Transverse colon (tissue), 4 donors: Measurements from ENCODE around the gene KCNIP3. TPM values are rescaled to one million over a fixed set of nuclear protein-coding genes. Genes with fewer than 3 reads are reported as not detected.

Experiments
- DNase-seq: peaks from one replicate; pipeline ENCODE4 v3.0.0-alpha.2; 2019
- H3K27ac ChIP-seq, 4 donors: fragments of 200-600 bp; sonication (generic); 2 replicates each; pipeline ENCODE4 v1.5.1; 2016 to 2018; ENCODE audit warnings: inconsistent platforms in 4 of 4
- H3K27me3 ChIP-seq: fragments of 200-600 bp; sonication (generic); 2 replicates; pipeline ENCODE4 v1.5.1; 2017; ENCODE audit warnings: inconsistent platforms
- H3K36me3 ChIP-seq, 4 donors: fragments of 200-600 bp; sonication (generic); 2 replicates each; pipeline ENCODE4 v1.5.1; 2017 to 2019; ENCODE audit warnings: inconsistent platforms in 4 of 4
- H3K4me1 ChIP-seq, 4 donors: fragments of 200-600 bp; sonication (generic); 2 replicates each; pipeline ENCODE4 v1.5.1; 2017 to 2020; ENCODE audit warnings: inconsistent platforms in 4 of 4
- H3K4me3 ChIP-seq, 4 donors: fragments of 200-600 bp; sonication (generic); 1 replicate in 1 of 4; 2 replicates in 3 of 4; pipeline versions ENCODE4 v1.5.1 to v1.6.1; 2017 to 2019; ENCODE audit warnings: inconsistent platforms in 4 of 4
- H3K9me3 ChIP-seq, 2 donors: fragments of 200-600 bp; sonication (generic); 2 replicates each; pipeline ENCODE4 v1.5.1; 2017 to 2019; ENCODE audit warnings: inconsistent platforms in 2 of 2
- CTCF ChIP-seq, 5 experiments: fragments of 200-600 bp in 3 of 5; fragments of 450-650 bp in 2 of 5; sonication (generic) in 3 of 5; IDR thresholded peaks; 1 replicate in 2 of 5; 2 replicates in 3 of 5; pipeline ENCODE4 v1.5.1; 2016 to 2017; ENCODE audit warnings: antibody characterized with exemption in 5 of 5, inconsistent platforms in 3 of 5, mild to moderate bottlenecking in 2 of 5, moderate library complexity in 1 of 5
- EP300 ChIP-seq: sonication (generic); formaldehyde crosslinking; IDR thresholded peaks from one replicate; pipeline ENCODE4 v1.6.1; 2017; ENCODE audit warnings: antibody characterized with exemption, low read depth
- POLR2A ChIP-seq: fragments of 450-650 bp; IDR thresholded peaks from one replicate; pipeline ENCODE4 v1.6.1; 2016; ENCODE audit warnings: antibody characterized with exemption, mild to moderate bottlenecking, moderate library complexity
- POLR2AphosphoS5 ChIP-seq, 3 donors: sonication (generic); formaldehyde crosslinking; IDR thresholded peaks; one replicate each; pipeline ENCODE4 v1.6.1; 2016; ENCODE audit warnings: antibody characterized with exemption in 3 of 3
- WGBS, 2 donors: methylation state at CpG; one replicate each; pipeline ENCODE4 v1.1.5; 2018; ENCODE audit warnings: low coverage in 1 of 2; 5-methylcytosine and 5-hydroxymethylcytosine counted together
- in situ Hi-C, 4 donors: fragments of 200-750 bp; cut with MboI; loops; one replicate each; pipeline versions ENCODE4 v1.15.0 to v1.15.1; 2017; ENCODE audit warnings: low sequenced_read_pairs in 3 of 4, low pct_ligation_motif_present in 1 of 4, low pct_unique_long_range_greater_than_20kb in 1 of 4
- intact Hi-C: fragments of 100-400 bp; cut with DNase I; formaldehyde crosslinking; loops from one replicate; pipeline ENCODE4 v1.15.1; 2023; ENCODE audit warnings: low total_unique reads
- total RNA-seq, 4 donors: library from RNA; depleted of rRNA; stranded (reverse); fragments of >200 nt; gene quantifications; one replicate each; pipeline ENCODE4 v1.1.0, GENCODE V29; 2016

The KCNIP3 gene
- total RNA-seq, 4 donors from 2014 or later: 1.8 to 4.0 (median 2.2) TPM

GRCh38 chr2:95352310-95353054, 55.3 kb downstream of the KCNIP3 start:
- Histone ChIP-seq H3K27ac (no peak overlapping the region), H3K36me3 (no peaks in the 10 kb centered on the region), H3K27me3 (peaks cover 7% of the 10 kb centered on the region), H3K4me1 (peaks cover 0 to 1% (median 0%) of the 10 kb centered on the region in 4 donors), H3K9me3 (no peaks in the 10 kb centered on the region), H3K4me3 (no peak overlapping the region)
- TF ChIP-seq CTCF (IDR thresholded peaks at IDR 0.05) (no peak), POLR2AphosphoS5 (IDR thresholded peaks at IDR 0.05) (no peak), POLR2A (no peak), EP300 (no peak)
- DNase-seq: no peak
- 69 to 77% methylated on average over 3 to 6 of the region's 6 CpGs for WGBS, 2 donors
- intact Hi-C loops (no loop called here), in situ Hi-C loops (no loop called here)

GRCh38 chr2:95353055-95353575, 56.0 kb downstream of the KCNIP3 start:
- in situ Hi-C loops (no loop called here), intact Hi-C loops (no loop called here)
- TF ChIP-seq EP300: no peak
- no peak for TF ChIP-seq POLR2AphosphoS5 (IDR thresholded peaks at IDR 0.05)
- no peak for TF ChIP-seq CTCF (IDR thresholded peaks at IDR 0.05)
- no peak for TF ChIP-seq POLR2A

DNA sequence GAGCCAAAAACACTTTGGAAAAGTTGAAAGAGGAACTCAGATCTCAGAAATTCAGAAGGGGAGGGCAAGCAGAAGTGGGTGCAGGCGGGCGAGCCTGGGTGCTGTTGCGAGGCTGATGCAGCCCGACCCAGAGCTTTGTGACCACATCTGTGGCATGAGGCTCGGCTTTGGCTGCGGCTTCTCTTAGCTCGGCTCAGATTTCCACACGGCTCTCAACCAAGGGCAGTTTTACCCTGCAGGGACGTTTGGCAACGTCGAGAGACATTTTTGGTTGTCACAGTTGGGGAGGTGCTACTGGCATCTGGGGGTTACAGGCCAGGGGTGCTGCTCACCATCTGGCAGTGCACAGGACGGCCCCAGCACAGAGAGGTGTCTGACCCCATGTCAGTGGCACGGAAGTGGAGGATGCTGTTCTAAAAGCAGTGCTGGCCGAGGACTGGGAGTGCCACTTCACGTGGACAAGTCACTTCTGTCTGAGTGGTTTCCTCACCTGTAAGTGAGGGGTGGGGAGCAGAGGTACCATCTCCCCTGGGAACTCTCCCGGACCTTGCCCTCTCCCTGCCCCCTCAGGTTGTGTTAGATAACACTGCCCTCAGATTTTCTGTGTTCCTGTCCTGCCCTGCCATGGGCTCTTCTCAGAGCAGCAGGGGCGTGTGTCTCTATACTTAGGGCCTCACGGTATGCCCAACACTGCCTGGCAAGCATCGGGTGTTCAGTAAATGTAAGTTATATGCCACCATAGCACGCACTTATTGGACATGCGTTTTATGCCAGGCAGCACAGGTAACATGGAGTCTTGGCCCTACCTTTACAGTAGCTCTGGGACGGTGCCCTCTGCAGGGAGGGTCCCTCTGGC, 56.7 kb downstream of the KCNIP3 start:
- TF ChIP-seq EP300: no peak
- no peak for TF ChIP-seq POLR2AphosphoS5 (IDR thresholded peaks at IDR 0.05)
- no peak for TF ChIP-seq POLR2A
- TF ChIP-seq CTCF (IDR thresholded peaks at IDR 0.05): no peak

More at GRCh38 chr2:95353055-95353575, 56.0 kb downstream of the KCNIP3 start:
- no peak for DNase-seq
- Histone ChIP-seq H3K27me3 (peaks cover under 1% of the 10 kb centered on the region), H3K4me1 (no peaks in the 10 kb centered on the region), H3K27ac (no peak overlapping the region), H3K4me3 (no peak overlapping the region), H3K9me3 (no peaks in the 10 kb centered on the region), H3K36me3 (no peaks in the 10 kb centered on the region)
- 94% methylated on average over 10 of the region's 10 CpGs; no CpG with 5 or more reads in 1 of the 2 donors for WGBS, 2 donors

DNA sequence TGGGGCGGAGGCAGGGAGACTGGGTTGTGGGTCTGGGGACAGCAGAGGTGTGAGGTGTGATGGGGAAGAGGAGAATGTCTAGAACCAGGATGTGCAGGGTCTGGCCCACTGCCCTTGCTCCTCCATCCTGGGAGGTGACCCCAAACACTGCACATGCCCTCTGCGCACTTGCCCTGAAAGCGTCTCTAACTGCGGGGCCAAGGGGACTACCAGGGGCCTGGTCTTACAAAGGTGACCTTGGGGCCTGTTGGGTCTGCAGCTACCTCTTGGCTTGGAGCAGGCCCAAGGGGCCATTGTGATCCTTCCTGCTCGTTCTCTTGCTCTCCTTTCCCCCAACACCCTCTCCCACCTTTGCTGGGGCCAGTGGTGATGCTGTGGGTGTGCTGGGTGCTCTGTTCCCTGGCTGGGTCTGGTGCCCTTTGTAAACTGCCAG, 57.3 kb downstream of the KCNIP3 start:
- Histone ChIP-seq H3K27me3 (no peaks in the 10 kb centered on the region), H3K36me3 (no peaks in the 10 kb centered on the region), H3K4me1 (no peaks in the 10 kb centered on the region), H3K27ac (no peak overlapping the region), H3K4me3 (no peak overlapping the region), H3K9me3 (no peaks in the 10 kb centered on the region)
- no peak for TF ChIP-seq EP300
- TF ChIP-seq POLR2A: no peak
- intact Hi-C loops (no loop called here), in situ Hi-C loops (no loop called here)
- DNase-seq: no peak
- 88 to 100% methylated on average over 1 to 5 of the region's 5 CpGs for WGBS, 2 donors

More for the DNA sequence above, 56.7 kb downstream of the KCNIP3 start:
- no peaks in the 10 kb centered on the region for H3K9me3 ChIP-seq
- intact Hi-C loops (no loop called here), in situ Hi-C loops (no loop called here)
- H3K4me3 ChIP-seq: no peak overlapping the region
- H3K36me3 ChIP-seq: no peaks in the 10 kb centered on the region
- H3K27me3 ChIP-seq: no peaks in the 10 kb centered on the region
- H3K27ac ChIP-seq: no peak overlapping the region
- H3K4me1 ChIP-seq: no peaks in the 10 kb centered on the region
- 68 to 76% methylated on average over 7 to 22 of the region's 22 CpGs for WGBS, 2 donors
- no peak for DNase-seq
